Hematopoietic multipotent progenitor cell treated with erythropoietin and hydrocortisone succinate and interleukin-3 and kit ligand, for 17 days (in vitro differentiated cells): Measurements from ENCODE around the gene VKORC1.
"Not testable (repeated sequence)": the region's sequence is repeated elsewhere in the genome, so short reads cannot be mapped to it uniquely, and the experiment has no call there.

Source experiments
- DNase-seq: peaks from one replicate; pipeline ENCODE4 v3.0.0-alpha.2; 2015; ENCODE audit warnings: low spot score

VKORC1 gene

GRCh38 chr16:31094424-31095120, at the start of gene VKORC1:
Gene VKORC1, minus strand, starts transcription at chr16:31094797. Its CDS starts 68 bp downstream, at chr16:31094729.
- DNase-seq = peak; percentile 88

DNA sequence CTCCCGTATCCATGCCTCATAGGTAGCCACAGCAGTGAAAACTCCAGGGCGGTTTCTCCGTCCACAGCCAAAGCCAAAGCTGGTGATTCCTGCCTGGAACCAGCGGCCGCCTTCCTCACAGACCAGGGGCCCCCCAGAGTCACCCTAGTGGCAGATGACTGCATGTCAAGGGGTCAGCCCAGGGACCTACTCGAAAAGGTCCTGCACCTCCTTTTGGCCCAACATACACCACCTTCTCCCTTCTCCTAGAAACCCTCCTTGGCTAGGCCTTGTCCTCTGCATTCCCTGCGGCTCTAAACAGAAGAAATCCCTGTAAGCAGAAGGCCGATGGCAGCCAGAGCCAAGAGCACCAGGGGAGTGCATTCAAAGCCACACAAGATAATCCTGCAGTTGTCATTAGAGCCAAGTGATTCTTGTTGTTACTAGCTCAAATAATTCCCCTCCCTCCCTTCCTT, 49.1 kb upstream of the VKORC1 start:
- no peak for DNase-seq

GRCh38 chr16:31143011-31143693, 48.6 kb upstream of the VKORC1 start:
- no peak for DNase-seq

DNA sequence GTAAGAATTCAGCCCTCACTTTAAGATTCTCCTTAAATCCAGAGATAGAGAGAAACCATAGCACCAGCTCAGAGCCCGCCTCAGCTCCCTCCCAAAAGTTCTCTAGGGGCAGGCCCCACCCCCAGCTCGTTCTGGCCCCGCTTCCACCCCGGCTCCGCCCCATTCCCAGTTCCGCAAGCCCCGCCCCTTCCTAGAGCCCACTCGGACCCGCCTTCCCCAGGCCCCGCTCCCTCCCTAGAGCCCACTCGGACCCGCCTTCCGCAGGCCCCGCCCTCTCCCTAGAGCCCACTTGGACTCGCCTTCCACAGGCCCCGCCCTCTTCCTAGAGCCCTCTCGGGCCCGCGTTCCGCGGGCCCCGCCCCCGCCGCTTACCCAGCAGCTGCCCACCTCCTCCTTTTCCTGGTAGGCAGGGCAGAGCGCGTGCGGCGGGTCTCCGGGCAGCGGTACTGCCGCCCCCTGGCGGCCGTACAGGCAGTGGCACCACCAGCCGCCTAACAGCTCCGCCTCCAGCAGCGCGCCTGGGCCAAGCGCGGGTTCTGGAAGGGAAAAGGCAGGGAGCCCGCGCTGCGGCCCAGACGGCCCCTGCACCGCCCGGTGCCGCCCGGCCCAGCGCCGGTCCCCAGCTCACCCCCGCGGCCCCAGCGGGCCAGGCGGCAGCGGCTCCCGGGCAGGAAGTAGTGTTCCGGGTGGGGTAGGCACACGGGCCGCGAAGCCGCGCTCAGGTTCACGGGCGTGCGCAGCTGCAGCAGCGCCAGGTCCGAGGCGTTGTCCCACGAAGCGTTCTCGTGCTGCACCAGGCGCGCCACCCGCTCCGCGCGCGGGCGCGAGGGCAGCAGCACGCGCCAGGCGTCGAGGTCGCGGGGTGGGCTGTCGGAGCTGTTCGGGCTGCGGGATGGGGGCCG, 47.8 kb upstream of the VKORC1 start:
- DNase-seq = peak; percentile 97

GRCh38 chr16:31141489-31142108, 47.0 kb upstream of the VKORC1 start:
- no peak for DNase-seq

GRCh38 chr16:31141071-31141469, 46.5 kb upstream of the VKORC1 start:
- not testable (repeated sequence) for DNase-seq

GRCh38 chr16:31138621-31139578, 44.3 kb upstream of the VKORC1 start:
- DNase-seq = no peak

DNA sequence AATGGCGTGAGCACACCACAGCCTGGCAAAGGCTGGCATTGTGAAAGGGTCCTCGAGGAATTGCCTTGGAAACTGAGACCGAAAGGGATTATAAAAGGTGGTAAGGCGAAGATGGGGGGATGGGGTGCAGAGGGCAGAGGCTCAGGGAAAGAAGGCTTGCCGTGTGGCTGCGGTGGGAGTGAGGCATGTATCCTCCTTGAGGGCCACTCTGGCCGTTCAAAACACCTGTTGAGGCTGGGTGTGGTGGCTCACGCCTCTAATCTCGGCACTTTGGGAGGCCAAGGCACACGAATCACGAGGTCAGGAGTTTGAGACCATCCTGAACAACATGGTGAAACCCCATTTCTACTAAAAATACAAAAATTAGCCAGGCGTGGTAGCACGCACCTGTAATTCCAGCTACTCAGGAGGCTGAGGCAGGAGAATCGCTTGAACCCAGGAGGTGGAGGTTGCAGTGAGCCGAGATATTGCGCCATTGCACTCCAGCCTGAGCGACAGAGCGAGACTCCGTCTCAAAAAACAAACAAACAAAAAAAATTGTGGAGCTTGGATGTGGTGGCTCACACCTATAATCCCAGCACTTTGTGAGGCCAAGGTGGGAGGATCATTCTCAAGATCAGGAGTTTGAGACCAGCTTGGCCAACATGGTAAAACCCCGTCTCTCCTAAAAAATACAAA, 42.4 kb upstream of the VKORC1 start:
- DNase-seq = not testable (repeated sequence)

DNA sequence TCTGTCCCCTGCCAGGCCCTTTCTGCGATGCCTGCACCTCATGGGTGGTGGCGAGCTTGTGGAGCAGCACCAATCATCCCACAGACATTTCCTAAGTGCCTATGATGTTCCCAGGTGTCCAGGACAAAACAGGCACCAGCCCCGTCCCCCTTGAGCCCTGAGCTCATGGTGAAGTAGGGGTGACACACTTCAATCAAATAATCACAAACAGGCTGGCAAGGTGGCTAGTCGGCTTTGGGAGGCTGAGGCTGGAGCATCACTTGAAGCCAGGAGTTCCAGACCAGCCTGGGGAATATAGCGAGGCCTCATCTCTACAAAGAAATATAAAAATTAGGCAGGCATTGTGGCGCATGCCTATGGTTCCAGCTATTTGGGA, 41.7 kb upstream of the VKORC1 start:
- DNase-seq = no peak

GRCh38 chr16:31135535-31136286, 41.1 kb upstream of the VKORC1 start, which contains the start of gene PRSS8:
Gene PRSS8, minus strand, starts transcription at chr16:31135727. Its CDS starts 229 bp downstream, at chr16:31135498.
- DNase-seq = no peak

GRCh38 chr16:31134625-31135534, 40.3 kb upstream of the VKORC1 start:
- DNase-seq = no peak

- DNase-seq = no peak
These were observed 39.5 kb upstream of the VKORC1 start for GRCh38 chr16:31134091-31134571.

DNA sequence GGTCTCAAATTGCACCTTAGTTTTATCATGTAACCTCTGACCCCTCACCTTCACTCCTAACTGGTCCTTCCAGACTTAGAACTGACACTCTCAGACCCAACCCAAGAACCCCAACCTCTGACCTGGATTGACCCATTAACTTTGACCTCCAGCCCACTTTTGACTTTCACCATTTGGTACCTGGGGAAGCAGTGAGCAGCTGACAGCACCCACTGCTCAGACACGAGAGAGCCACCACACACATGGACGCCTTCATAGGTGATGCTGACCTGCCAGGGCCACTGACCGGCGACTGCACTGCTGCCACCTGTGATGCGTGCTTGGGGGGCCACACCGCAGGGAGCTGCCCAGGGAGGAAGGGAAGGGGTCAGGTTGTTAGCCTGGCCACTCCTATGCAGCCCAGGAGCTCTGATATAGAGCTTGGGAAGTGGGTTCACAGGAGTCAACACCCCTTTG, 38.5 kb upstream of the VKORC1 start:
- no peak for DNase-seq

GRCh38 chr16:31132303-31132979, 37.8 kb upstream of the VKORC1 start:
- DNase-seq = no peak

DNA sequence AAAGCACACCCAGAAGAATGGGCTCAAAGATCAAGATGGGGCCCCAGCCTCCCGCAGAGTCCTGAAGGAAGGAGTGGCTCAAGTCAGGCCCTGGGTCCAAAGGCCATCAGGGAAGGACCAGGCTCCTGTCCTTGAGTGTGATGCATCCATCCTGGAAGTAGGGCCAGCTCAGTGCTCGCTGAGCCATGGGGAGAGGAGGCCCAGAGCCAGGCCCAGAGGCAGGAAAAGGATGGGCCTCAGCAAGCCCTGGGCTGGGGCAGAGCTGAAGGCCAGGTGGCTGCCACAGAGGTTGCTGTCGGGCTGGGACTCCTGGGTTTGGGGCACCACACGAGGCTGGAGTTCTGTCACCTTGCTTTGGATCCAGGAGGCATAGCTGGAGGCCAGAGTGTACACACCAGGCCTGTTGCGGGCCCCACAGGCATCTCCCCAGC, 37.3 kb upstream of the VKORC1 start:
- DNase-seq = no peak

- DNase-seq = no peak
These were observed 36.8 kb upstream of the VKORC1 start for GRCh38 chr16:31131416-31131815.

GRCh38 chr16:31130899-31131298, 36.3 kb upstream of the VKORC1 start:
- no peak for DNase-seq
